ENCODE data around the gene CNOT11. TPM values are rescaled to one million over a fixed set of nuclear protein-coding genes. Genes with fewer than 3 reads are reported as not detected.
A peak's percentile ranks its signal among the peaks of the same experiment; 100 is the strongest.

Gene CNOT11
- total RNA-seq, 1 donor from 2014 or later, result 20.1 TPM

DNA sequence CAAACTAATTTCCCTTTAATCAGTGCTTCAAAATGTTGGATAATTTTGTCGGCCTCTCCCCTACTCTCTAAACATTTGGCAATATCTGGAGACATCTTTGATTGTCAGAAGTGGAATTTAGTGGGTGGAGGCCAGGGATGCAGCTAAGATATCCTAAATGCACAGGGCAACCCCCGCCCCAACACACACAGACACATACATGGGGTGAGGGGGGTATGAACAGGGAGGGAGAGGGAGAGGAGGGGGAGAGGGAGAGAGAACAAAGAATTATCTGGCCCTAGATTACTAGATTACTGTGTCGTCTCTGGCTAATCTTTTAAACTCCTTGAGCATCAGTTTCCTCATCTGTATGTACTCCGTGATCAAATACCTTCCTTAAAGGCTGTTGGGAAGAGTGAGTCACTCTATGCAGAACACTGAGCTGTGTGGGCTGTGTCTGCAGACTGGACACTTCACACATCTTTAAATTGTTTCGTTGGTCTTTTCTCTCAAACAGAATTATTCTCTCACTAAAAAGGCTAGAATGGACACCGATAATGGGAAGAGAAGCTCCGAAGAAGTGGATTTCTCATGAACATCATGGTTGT is 52.9 kb downstream of the CNOT11 start:
- DNase-seq (ENCODE audit: extremely low spot score in 2 of 2), result no peak
- Histone ChIP-seq H3K4me1 (peaks cover 70% of the 10 kb centered on the region), H3K36me3 (no peaks in the 10 kb centered on the region), H3K27ac (no peak overlapping the region), H3K27me3 (no peaks in the 10 kb centered on the region), H3K4me3 (peak overlapping the region; percentile 65 to 78), H3K9me3 (no peaks in the 10 kb centered on the region)
- intact Hi-C loops (cut with DNase I), result loop anchor here (10.0 kb wide), 1 partner anchor 51 kb away; the partner anchor contains the start of gene CNOT11
- TF ChIP-seq POLR2A (IDR thresholded peaks at IDR 0.05), result no peak
- TF ChIP-seq POLR2AphosphoS5 (IDR thresholded peaks at IDR 0.05; ENCODE audit: insufficient read depth in 1 of 2, low read depth in 1 of 2), result no peak
- TF ChIP-seq, protein P1, sequence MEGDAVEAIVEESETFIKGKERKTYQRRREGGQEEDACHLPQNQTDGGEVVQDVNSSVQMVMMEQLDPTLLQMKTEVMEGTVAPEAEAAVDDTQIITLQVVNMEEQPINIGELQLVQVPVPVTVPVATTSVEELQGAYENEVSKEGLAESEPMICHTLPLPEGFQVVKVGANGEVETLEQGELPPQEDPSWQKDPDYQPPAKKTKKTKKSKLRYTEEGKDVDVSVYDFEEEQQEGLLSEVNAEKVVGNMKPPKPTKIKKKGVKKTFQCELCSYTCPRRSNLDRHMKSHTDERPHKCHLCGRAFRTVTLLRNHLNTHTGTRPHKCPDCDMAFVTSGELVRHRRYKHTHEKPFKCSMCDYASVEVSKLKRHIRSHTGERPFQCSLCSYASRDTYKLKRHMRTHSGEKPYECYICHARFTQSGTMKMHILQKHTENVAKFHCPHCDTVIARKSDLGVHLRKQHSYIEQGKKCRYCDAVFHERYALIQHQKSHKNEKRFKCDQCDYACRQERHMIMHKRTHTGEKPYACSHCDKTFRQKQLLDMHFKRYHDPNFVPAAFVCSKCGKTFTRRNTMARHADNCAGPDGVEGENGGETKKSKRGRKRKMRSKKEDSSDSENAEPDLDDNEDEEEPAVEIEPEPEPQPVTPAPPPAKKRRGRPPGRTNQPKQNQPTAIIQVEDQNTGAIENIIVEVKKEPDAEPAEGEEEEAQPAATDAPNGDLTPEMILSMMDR (IDR thresholded peaks at IDR 0.05), result no peak

DNA sequence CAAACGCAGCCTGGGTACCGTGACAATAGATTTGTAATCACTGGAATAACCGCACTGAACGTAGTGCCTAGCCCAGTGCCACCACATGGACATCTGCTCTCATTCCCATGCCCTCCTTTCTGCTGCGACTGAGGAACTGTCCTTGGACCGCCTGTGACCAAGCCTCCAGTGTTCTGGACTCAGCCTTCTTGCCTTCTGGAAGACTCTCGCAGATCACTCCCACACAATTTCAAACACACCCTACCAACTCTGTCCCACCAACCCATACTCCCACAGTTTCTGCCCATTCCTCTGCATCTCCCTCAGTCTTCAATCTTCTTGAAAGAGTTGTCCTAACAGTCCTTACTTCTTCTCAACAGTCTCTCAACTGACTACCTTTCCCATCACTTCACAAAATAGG is 53.7 kb downstream of the CNOT11 start:
- TF ChIP-seq, protein P1 (IDR thresholded peaks at IDR 0.05), result no peak
- no peak for TF ChIP-seq POLR2A (IDR thresholded peaks at IDR 0.05)
- no peak for TF ChIP-seq POLR2AphosphoS5 (IDR thresholded peaks at IDR 0.05; ENCODE audit: insufficient read depth in 1 of 2, low read depth in 1 of 2)
- H3K4me1 ChIP-seq, result peaks cover 62% of the 10 kb centered on the region

DNA sequence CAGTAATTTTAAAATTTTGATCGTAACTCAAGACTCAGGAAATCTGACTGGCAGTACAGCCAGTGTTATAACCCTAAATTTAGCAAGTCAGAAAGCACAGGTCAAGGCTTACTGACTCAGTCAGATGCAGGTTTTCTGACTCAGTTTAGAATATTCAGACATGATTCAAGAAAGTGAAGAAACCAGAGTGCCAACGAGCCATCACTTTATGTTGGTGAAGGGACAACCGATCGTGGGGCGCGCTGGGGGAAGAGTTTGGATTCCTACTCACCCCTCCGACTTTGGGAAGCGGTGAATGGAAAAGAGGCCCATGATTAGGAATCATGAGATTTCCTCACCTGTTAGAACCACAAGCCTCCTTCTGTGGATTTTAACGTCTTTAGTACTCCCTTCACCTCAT is 54.8 kb downstream of the CNOT11 start:
- peak overlapping the region; percentile 65 to 78 for H3K4me3 ChIP-seq
- H3K27ac ChIP-seq, result peak overlapping the region; percentile 87
- H3K4me1 ChIP-seq, result peaks cover 53% of the 10 kb centered on the region
- H3K36me3 ChIP-seq, result no peaks in the 10 kb centered on the region
- no peak for DNase-seq (ENCODE audit: extremely low spot score in 2 of 2)
- TF ChIP-seq POLR2A (IDR thresholded peaks at IDR 0.05), result no peak
- TF ChIP-seq, protein P1 (IDR thresholded peaks at IDR 0.05), result no peak
- no peak for TF ChIP-seq POLR2AphosphoS5 (IDR thresholded peaks at IDR 0.05; ENCODE audit: insufficient read depth in 1 of 2, low read depth in 1 of 2)
- no peaks in the 10 kb centered on the region for H3K9me3 ChIP-seq
- H3K27me3 ChIP-seq, result no peaks in the 10 kb centered on the region
- intact Hi-C loops (cut with DNase I), result loop anchor here (10.0 kb wide), 1 partner anchor 53 kb away; the partner anchor contains the start of gene CNOT11

More for the DNA sequence above, 53.7 kb downstream of the CNOT11 start:
- Histone ChIP-seq H3K27me3 (no peaks in the 10 kb centered on the region), H3K27ac (peak overlapping the region; percentile 87), H3K36me3 (no peaks in the 10 kb centered on the region), H3K9me3 (no peaks in the 10 kb centered on the region), H3K4me3 (peak overlapping the region; percentile 65 to 78)
- no peak for DNase-seq (ENCODE audit: extremely low spot score in 2 of 2)
- intact Hi-C loops (cut with DNase I), result loop anchor here (10.0 kb wide), 1 partner anchor 52 kb away; the partner anchor contains the start of gene CNOT11

DNA sequence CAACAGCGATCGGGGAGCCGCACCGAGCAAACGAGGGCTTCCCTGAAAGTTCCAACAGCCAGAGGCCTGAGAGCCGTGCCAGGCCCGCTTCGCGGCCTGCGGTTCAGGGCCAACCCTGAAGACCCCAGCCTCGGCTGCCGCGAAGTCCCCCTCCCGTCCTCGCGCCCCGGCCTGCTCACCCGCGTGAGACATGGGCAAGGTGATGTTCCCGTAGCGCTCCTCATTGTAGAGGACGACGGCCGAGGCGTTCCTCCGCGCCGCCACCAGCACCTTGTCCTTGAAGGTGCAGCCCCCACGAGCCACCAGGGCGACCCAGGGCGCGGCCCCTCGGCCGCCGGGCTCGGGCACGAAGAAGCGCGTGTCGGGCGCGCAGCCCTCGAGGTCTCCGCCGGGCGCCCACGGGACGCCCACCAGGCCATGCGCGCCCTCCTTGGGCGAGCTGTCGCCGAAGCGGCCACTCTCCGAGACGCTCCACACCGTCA is 55.3 kb downstream of the CNOT11 start:
- peaks cover 48% of the 10 kb centered on the region for H3K4me1 ChIP-seq
- peak overlapping the region; percentile 87 for H3K27ac ChIP-seq
- TF ChIP-seq POLR2AphosphoS5 (IDR thresholded peaks at IDR 0.05; ENCODE audit: insufficient read depth in 1 of 2, low read depth in 1 of 2) (no peak), POLR2A (IDR thresholded peaks at IDR 0.05) (no peak)
- TF ChIP-seq, protein P1 (IDR thresholded peaks at IDR 0.05), result no peak
- intact Hi-C loops (cut with DNase I), result loop anchor here (10.0 kb wide), 1 partner anchor 53 kb away; the partner anchor contains the start of gene CNOT11
- no peaks in the 10 kb centered on the region for H3K27me3 ChIP-seq
- no peaks in the 10 kb centered on the region for H3K9me3 ChIP-seq
- no peaks in the 10 kb centered on the region for H3K36me3 ChIP-seq
- H3K4me3 ChIP-seq, result peak overlapping the region; percentile 65 to 78
- DNase-seq (ENCODE audit: extremely low spot score in 2 of 2), result no peak
